HepG2 (cell line): ENCODE data around the gene TIMM10. TPM values are rescaled to one million over a fixed set of nuclear protein-coding genes. Genes with fewer than 3 reads are reported as not detected.

ENCODE experiments used
- JUN ChIP-seq: sonication (generic); formaldehyde crosslinking; IDR thresholded peaks from 2 replicates; pipeline ENCODE4 v1.4.0; 2020; ENCODE audit warnings: mild to moderate bottlenecking, missing genetic modification reagents
- LRRFIP1 ChIP-seq: sonication (generic); formaldehyde crosslinking; conservative IDR thresholded peaks from 2 replicates; pipeline ENCODE4 v1.4.0; 2020; ENCODE audit warnings: missing genetic modification reagents
- MAFF ChIP-seq: IDR thresholded peaks from 2 replicates; pipeline ENCODE4 v1.6.1; 2011; ENCODE audit warnings: low read depth, low read length, improper control_type of control experiment
- MBD4 ChIP-seq: IDR thresholded peaks from 2 replicates; pipeline ENCODE4 v1.6.1; 2012; ENCODE audit warnings: low read length, inconsistent platforms, borderline replicate concordance
- MED13 ChIP-seq: sonication (generic); formaldehyde crosslinking; IDR thresholded peaks from 2 replicates; pipeline ENCODE4 v1.5.0; 2020; ENCODE audit warnings: missing genetic modification reagents
- NFE2L2 ChIP-seq: fragments of 150-350 bp; IDR thresholded peaks from 2 replicates; pipeline ENCODE4 v1.6.1; 2014; ENCODE audit warnings: low read length
- NR3C1 ChIP-seq: sonication (generic); formaldehyde crosslinking; IDR thresholded peaks from 2 replicates; pipeline ENCODE4 v1.4.0; 2020; ENCODE audit warnings: missing genetic modification reagents
- PCBP2 ChIP-seq: fragments of 200-400 bp; formaldehyde crosslinking; optimal IDR thresholded peaks from 2 replicates; pipeline ENCODE3; 2018; ENCODE audit warnings: low read length, low read depth; ENCODE audit not compliant: poor library complexity, severe bottlenecking
- PLRG1 ChIP-seq: fragments of 450-650 bp; conservative IDR thresholded peaks from 2 replicates; pipeline ENCODE4 v1.6.1; 2016
- RXRA ChIP-seq: sonication (generic); formaldehyde crosslinking; IDR thresholded peaks from 2 replicates; pipeline ENCODE4 v1.5.1; 2020; ENCODE audit warnings: missing genetic modification reagents
- SMARCE1 ChIP-seq: fragments of 450-650 bp; IDR thresholded peaks from 2 replicates; pipeline ENCODE4 v1.6.1; 2017; ENCODE audit warnings: borderline replicate concordance
- USF2 ChIP-seq, 2 experiments: sonication (generic) in 1 of 2; formaldehyde crosslinking in 1 of 2; IDR thresholded peaks; 2 replicates each; pipeline versions ENCODE4 v1.5.1 to v1.6.1; 2011 to 2020; ENCODE audit warnings: borderline replicate concordance in 1 of 2, low read depth in 1 of 2, low read length in 1 of 2, mild to moderate bottlenecking in 1 of 2, missing genetic modification reagents in 1 of 2, moderate library complexity in 1 of 2
- ZBTB26 ChIP-seq: IDR thresholded peaks from 2 replicates; pipeline ENCODE4 v1.6.1; 2016; ENCODE audit warnings: missing compliant biosample characterization, missing genetic modification reagents, borderline replicate concordance
- ZFP1 ChIP-seq: IDR thresholded peaks from 2 replicates; pipeline ENCODE4 v1.6.1; 2016
- ZFP82 ChIP-seq: sonication (generic); formaldehyde crosslinking; IDR thresholded peaks from 2 replicates; pipeline ENCODE4 v1.5.1; 2020; ENCODE audit warnings: mild to moderate bottlenecking, missing genetic modification reagents, borderline replicate concordance
- ZFY ChIP-seq: sonication (generic); formaldehyde crosslinking; IDR thresholded peaks from 2 replicates; pipeline ENCODE4 v1.4.0; 2020; ENCODE audit warnings: missing genetic modification reagents
- ZGPAT ChIP-seq: IDR thresholded peaks from 2 replicates; pipeline ENCODE4 v1.6.1; 2016; ENCODE audit warnings: mild to moderate bottlenecking
- ZNF232 ChIP-seq: sonication (generic); formaldehyde crosslinking; IDR thresholded peaks from 2 replicates; pipeline ENCODE4 v1.4.0; 2020; ENCODE audit warnings: missing genetic modification reagents, borderline replicate concordance
- ZNF275 ChIP-seq: sonication (generic); formaldehyde crosslinking; IDR thresholded peaks from 2 replicates; pipeline ENCODE4 v1.8.0; 2022; ENCODE audit warnings: missing genetic modification reagents, mild to moderate bottlenecking, inconsistent platforms, borderline replicate concordance
- ZNF350 ChIP-seq: sonication (generic); formaldehyde crosslinking; IDR thresholded peaks from 2 replicates; pipeline ENCODE4 v1.4.0; 2020; ENCODE audit warnings: mild to moderate bottlenecking, low read depth, missing genetic modification reagents, borderline replicate concordance
- ZNF672 ChIP-seq: sonication (generic); formaldehyde crosslinking; IDR thresholded peaks from 2 replicates; pipeline ENCODE4 v1.8.1; 2022; ENCODE audit warnings: missing genetic modification reagents
- ZNF713 ChIP-seq: sonication (generic); formaldehyde crosslinking; IDR thresholded peaks from 2 replicates; pipeline ENCODE4 v1.4.0; 2020; ENCODE audit warnings: mild to moderate bottlenecking, missing genetic modification reagents
- polyA plus RNA-seq, 8 experiments: library from polyadenylated mRNA; depleted of rRNA in 3 of 8; stranded (reverse) in 7 of 8; unstranded in 1 of 8; fragments of >200 nt; fragmentation: Illumina TruSeq in 4 of 8; extraction: Trizol in 4 of 8; gene quantifications; 2 replicates each; pipeline versions ENCODE4 v1.2.1 to v1.2.3, GENCODE V29; 2011 to 2016; ENCODE audit warnings: low read depth in 4 of 8, missing spikeins in 1 of 8, mixed read lengths in 1 of 8; ENCODE audit not compliant: insufficient read depth in 1 of 8
- total RNA-seq, 5 experiments: library from RNA; depleted of rRNA; stranded (reverse); fragments of >200 nt; fragmentation: Illumina TruSeq; extraction: Trizol; gene quantifications; 2 replicates each; pipeline ENCODE4 v1.2.3, GENCODE V29; 2016; ENCODE audit warnings: low read depth in 1 of 5

Gene TIMM10
- total and polyA plus RNA-seq, 2 of the 13 experiments (the other 11 are each of a cell fraction or from before 2014, with no cell fraction given), result 67.8 to 82.2 TPM

GRCh38 chr11:57515332-57516060 lies 15.1 kb downstream of the TIMM10 start, which contains the start of gene SLC43A1 (continued):
- TF ChIP-seq ZBTB26 (no peak; the same call in 1 of the 2 replicates), USF2 (IDR thresholded peaks at IDR 0.05; ENCODE audit: low read depth, low read length) (peak; percentile 58), USF2 (CRISPR knock-in tag; IDR thresholded peaks at IDR 0.05; ENCODE audit: borderline replicate concordance) (peak; percentile 95), JUN (CRISPR knock-in tag) (no peak), ZNF672 (no peak), SMARCE1 (no peak), PLRG1 (no peak), LRRFIP1 (CRISPR knock-in tag) (no peak), ZNF275 (no peak; the same call in 1 of the 2 replicates), ZFY (CRISPR knock-in tag) (peak; percentile 67), ZGPAT (CRISPR knock-in tag) (peak; percentile 59; the same call in 1 of the 2 replicates), MED13 (CRISPR knock-in tag) (peak; percentile 46; the same call in 1 of the 2 replicates), PCBP2 (no peak), NR3C1 (CRISPR knock-in tag) (no peak), ZFP1 (no peak), MAFF (no peak), NFE2L2 (no peak), ZNF713 (no peak), ZNF232 (0 out of 2 replicates have a peak, but pooled peaks have one; percentile 10), ZNF350 (no peak; the same call in 1 of the 2 replicates), RXRA (CRISPR knock-in tag) (no peak), ZFP82 (CRISPR knock-in tag) (peak; percentile 54; the same call in 1 of the 2 replicates), MBD4 (no peak)
